GM04504 (cell line): Measurements from ENCODE around the gene GPR68.
"Not testable (repeated sequence)": the region's sequence is repeated elsewhere in the genome, so short reads cannot be mapped to it uniquely, and the experiment has no call there.

ENCODE experiments used
- DNase-seq: peaks from one replicate; pipeline ENCODE4 v3.0.0-alpha.2; 2012; ENCODE audit warnings: low read depth

The GPR68 gene

DNA sequence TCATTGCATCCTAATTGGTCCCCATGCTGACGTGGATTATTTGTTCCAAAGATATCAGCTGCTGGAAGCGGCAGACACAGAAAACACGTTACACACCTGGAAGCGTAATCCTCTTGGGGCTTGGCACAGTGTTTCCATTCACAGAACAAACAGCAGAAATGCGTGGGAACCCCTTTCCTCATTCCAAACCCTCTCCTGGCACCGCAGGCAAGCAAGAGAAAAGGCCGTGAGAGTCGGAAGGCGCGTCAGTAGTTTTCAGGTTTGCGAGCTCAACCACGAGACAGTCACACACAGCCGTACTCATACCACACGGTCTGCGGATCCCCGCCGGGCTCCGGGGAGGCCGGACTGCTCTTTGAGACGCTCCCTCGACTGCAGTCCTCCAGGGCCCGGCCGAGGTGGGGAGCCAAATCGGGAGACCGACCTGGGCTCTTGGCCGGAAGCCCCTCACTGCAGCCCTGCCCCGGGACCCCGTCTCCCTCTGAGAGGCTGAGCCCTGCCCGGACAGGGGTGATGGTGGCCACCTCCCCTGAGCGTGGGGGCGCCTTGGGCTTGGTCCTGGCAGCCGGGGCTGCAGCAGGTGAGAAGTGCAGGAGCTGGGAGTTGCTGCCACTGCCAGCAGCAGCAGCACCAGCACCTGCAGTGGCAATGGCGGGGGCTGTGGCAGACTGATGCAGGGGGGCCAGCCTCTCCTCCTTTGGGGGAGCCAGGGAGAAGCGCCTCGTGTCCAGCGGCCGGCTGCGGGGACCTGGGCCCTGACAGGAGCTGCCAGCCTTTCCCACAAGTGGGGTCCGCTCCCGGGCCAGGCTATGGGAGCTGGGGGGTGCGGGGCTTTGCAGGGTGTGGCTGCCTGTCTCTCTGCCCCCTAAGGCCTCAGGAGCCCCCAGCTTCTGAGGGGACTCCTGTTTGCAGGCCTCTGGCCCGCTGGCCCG is 28.1 kb upstream of the GPR68 start:
- DNase-seq: no peak

DNA sequence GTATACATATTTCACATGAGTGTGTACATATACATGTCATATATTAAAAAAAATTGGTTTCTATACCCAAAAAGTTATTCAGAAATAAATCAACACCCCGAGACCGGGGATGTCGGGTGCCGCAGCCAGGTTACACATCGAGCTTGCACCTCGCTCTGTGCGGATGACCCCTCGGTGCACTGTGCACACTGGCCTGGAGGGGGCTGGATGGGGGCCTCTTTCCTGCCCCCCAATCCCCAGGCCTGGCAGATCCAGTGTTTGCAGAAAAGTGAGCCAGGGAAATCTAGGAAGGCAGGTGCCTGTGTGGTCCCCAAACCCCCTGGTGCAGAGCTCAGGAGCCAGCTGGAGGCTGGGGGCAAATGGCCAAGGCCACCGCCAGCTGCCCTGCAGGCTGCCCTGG is 27.1 kb upstream of the GPR68 start:
- DNase-seq: no peak

DNA sequence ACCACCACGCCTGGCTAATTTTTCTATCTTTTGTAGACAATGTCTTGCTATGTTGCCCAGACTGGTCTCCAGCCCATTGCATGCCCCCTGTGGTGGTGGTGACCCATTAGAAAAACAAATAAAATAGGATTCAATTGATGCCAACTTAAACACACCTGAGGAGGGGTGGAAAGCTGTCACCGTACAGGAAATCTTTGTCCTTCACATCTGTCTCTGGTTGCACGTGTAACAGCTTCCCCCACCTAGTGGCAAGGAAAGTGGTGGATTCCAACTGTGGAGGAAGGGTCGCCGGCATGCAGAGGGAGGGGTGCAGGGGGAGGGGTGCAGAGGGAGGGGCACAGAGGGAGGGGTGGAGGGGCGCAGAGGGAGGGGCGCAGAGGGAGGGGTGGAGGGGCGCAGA is 26.1 kb upstream of the GPR68 start:
- no peak for DNase-seq

DNA sequence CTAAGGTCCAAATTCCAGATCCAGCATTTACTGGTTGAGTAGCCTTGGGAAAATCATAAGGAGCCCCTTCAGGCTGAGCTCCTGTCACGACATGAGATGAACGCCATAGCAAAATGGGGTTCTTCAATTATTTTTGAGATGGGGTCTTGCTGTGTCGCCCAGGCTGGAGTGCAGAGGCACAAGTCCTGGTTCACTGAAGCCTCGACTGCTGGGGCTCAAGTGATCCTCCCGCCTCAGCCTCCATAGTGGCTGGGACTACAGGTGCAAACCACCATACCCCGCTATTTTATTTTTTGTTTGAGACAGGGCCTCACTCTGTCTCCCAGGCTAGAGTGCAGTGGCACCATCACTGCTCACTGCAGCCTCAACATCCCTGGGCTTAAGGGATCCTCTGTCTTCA is 25.7 kb upstream of the GPR68 start:
- DNase-seq: no peak

DNA sequence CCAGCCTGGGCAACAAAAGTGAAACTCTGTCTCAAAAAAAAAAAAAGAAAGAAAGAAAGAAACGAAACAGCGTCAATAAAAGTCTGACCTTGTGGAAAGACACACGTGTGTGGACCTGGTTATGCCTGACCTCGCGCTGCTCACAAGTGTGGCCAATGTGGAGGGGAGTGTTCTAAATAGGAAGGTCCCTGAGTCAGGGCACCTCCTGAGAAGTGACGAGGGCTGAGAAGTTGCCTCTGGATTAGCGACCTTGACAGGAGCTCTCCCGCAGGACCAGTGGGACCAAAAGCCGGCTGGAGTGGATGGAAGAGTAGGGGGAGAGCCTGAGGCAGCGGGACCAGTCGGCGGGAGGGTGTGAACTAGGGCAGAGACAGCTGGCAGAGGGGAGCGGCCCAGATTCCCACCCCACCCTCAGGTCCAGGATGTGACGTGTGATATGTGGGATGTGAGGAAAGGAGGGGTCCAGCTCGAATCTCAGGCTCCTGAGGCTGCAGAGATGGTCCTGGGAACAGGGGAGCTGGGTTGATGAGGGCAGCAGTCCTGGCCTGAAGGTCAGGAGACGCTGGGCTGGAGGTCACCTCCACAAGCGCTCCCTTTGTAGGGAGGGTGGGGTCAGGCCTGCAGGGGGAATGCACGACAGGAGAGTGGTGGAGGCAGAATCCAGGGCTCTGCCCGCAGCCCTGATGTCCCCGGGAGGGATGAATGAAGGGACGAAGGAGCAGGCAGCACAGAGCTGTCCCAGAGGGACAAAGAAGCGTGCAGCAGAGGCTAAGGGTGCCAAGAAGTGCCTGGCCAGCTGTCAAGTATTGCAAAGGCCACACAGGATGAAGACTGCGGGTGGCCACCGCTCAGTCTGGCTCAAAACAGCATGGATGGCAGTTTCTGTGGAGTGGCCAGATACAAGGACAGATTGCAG is 24.8 kb upstream of the GPR68 start:
- DNase-seq: no peak

DNA sequence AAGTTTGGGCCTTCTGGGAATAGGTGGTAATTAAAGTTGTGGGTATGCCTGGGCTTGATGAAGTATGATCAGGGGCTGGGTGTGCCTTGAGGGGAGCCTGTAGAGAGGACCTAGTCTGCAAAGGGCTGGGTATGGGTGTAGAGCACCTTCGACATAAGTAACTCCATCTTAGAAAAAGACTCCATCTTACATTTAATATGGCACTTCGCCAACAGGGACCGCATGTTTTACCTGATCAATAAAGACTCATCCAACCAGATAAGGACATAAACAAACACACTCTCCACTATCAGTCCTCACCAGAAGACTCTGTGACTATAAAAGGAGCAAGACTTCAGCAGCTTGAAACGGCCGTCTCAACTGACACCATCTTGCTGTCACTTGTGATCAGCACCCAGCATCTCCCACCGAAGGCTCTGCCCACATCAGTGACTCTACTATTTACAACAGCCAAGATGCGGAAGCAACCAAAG is 23.5 kb upstream of the GPR68 start:
- no peak for DNase-seq

DNA sequence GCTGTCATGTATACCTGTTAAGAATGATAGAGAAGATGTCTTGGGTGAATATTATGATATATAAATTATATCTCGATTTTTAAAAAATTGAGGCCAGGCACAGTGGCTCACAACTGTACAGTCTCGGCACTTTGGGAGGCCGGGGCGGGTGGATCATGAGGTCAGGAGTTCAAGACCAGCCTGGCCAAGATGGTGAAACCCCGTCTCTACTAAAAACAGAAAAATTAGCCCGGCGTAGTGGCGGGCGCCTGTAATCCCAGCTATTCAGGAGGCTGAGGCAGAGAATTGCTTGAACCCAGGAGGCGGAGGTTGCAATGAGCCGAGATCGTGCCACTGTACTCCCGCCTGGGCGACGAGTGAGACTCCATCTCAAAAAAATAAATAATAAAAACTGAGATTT is 21.8 kb upstream of the GPR68 start:
- not testable (repeated sequence) for DNase-seq

DNA sequence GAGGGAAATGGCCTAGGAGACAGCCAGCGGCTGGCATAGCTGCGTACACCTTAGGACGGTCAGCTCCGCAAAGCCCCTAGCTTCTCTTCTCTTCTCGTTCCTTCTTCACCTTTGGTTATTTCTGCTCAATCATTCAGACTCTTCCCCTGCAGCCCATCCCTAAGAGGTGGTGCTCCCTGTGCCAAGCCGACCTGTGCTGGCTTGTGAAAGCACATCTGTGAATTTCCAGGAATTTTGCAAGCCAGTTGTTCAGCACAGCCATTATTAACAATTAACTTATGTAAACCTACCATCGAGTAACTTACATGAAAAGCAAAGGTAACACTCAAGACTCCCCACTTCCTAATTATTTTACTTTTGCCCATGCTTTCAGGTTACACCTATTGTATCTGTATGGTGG is 20.9 kb upstream of the GPR68 start:
- DNase-seq: no peak

DNA sequence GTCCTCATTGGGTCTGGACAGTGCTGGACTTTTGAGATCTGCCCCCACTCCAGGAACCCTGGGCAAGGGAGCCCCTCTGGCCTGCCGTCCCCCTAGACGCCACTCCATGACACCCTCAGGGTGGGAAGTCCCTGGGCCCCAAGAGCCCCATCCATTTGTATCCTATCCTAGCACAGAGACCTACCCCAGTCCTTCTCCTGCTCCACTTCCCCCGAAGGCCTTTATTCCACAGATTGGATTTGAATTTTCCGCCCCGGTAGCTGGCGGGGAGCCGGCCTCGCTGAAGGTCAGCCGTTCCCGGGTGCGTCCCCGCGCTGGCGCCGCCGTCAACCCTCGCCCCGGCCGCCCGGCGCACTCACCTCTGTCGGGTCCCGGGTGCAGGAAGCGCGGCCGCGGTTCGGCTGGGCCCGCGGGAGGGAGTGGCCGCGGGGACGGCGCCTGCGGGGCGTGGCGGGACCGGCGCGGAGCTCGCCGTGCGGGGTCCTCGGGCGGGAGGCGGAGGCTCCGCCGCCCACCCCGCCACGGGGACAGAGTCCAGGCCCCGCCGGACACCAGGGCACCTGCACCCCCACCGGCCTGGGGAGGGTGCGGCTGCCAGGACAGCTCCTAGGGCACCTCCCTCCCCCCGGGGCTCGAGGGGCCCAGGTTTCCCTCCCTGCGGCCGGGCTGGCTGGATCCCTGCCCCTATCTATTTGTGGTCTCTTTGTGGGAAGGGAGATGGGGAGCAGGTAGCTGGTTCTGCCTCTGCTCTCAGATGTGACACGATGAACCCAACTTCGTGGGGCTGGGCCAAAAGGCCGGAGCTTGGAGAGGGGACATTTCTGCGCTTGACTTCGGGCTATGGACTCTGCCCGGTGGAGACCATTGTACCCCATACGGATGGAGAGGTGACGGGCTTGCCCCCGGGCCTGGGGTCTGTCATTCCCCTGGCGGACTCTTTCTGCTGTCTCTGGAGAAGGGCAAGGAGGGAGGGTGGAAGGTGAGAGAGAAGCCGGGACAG is 19.9 kb upstream of the GPR68 start:
- DNase-seq: no peak

DNA sequence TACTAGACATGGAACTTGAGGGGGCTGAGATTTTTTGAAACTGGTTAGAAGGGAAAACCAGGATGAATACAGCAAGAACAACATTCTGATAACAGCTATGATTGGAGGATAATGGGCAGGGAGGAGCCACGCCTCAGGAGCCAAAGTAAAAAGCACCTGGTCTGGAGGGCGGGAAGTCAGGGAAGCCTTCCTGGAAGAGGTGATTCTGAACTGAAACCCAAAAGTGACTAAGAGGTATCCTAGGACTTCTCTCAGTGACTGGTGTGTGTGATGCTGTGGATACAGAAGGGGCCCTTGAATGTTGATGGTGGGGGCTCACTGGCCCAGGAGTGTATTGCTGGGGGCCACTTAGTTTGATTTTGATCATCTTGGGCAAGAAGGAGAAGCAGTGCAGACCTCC is 18.8 kb upstream of the GPR68 start:
- DNase-seq: no peak

DNA sequence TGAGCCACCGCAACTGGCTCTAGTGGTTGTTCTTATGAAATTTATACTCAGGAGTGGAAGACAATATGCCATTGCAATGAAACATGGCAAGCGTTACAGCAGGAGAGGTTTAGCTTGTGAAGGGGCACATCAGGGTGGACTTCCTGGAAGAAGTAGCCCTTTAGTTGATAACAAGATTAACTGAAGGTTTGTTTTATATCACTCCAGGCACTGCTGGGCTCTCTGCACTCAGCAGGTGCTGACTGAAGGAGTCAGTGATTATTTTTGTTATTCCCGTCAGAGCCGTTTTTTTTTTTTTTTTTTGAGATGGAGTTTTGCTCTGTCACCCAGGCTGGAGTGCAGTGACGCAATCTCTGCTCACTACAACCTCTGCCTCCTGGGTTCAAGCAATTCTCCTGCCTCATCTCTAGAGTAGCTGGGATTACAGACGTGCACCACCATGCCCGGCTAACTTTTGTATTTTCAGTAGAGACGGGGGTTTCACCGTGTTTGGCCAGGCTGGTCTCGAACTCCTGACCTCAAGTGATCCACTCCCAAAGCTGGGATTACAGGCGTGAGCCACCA is 17.6 kb upstream of the GPR68 start:
- no peak for DNase-seq

DNA sequence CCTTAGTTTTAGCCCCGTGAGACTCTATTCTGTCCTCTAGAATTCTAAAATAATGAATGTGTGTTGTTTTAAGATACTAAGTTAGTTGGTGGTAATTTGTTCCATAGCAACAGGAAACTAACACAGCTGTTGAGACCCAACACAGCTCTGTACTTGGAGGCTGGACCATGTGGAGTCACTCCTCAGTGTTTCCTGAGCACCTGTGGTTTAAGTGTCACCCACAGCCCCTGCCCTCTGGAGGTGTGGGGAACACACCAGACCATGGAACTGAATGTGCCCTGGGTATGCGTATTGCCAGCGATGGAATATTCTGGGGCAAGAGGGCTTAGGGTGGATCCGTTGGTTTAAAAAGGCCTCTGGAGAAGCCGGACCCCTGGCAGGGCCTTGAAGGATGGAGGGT is 16.6 kb upstream of the GPR68 start:
- no peak for DNase-seq

DNA sequence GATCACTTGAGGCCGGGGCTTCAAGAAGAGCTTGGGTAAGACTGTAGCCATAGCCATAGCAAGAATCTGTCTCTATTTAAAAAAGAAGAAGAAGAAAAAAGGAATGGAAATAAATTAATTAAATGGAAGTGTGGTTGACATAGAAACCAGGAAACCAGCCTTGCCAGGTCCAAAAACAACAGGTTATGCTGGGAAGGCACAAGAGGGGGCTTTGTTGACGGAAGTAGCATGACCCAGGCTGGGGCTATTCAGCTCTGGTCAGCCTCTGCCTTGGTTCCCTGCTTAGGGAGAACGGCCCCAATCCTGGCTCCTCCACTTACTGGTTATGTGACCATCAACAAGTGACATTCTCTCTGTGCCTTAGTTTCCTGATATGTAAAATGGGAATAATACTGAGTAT is 14.4 kb upstream of the GPR68 start:
- DNase-seq: no peak

DNA sequence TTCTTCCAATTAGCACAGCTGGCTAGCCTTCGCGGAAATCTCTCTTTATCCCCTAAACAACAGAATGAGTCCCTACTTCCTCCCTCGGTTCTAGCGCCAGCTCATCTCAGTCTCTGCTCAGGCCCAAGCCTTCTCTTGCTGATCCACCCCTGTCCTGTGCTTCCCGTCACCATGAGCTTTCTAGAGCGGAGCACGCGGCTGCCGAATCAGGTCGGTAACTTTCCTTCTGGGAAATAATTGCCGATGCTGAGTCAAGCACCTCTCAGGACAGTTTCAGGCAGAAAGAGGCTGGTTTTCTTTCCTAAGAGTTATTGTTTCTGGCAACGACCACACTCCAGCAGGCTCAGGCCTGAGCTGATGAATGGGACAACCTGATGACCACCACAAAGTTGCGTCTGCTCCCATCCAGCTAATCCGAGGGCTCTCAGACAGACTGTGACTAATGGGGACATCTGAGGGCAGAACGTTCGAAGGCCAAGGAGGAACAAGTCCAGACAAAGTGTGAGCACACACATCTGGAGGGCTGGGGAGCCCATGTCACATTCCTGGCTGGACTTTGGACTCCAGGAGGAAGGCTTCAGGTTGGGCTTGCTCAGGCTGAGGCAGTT is 13.6 kb upstream of the GPR68 start:
- DNase-seq: peak; percentile 85

DNA sequence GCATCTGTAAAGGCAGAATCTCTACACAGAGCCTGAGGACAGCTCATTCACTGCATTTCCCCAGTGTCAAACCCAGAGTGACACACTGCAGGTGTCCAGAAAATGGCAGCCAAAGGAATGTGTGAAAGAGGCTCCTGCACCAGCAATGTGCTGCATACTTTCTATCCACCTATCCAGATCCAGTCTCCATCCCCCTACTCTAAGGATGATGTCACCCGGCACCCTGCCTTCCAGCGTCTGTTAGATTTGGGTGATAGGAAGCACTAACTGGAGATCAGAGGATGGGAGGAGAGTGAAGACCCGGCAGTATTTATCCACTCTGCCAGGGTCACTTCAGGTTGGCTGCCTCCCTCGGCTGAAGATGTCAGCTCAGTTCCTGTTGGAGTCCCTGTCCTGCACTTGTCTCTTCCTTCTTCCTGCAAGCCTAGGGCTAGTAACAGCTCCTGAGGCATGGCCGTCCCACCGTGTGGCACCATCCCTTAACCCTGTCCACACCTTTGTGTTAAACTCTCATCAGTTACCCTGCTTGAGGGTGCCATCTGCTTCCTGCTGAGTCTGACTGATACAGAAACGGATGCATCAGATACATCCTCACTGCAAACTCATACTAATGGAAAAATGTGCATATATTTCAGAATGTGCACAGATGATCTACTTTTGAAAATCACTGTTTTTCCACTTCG is 13.0 kb upstream of the GPR68 start:
- DNase-seq: no peak

DNA sequence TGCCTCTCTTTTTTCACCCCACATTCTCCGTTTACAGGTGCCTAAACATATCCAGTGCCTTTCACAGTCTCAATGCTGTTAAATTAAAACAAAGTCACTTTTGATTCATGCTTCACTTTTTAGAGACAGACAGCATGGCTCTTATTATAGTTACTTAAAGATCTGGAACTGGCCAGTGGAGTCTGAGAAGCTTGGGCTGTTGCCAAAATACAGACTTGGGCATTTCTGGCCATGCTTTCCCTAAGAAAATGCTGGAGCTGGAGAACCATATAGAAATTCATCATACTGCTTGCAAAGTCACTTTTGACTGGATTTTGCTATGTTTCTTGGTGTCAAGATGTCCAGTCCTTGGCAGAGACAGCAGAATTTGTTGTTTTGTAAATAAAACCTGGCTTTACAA is 12.2 kb upstream of the GPR68 start:
- DNase-seq: no peak

DNA sequence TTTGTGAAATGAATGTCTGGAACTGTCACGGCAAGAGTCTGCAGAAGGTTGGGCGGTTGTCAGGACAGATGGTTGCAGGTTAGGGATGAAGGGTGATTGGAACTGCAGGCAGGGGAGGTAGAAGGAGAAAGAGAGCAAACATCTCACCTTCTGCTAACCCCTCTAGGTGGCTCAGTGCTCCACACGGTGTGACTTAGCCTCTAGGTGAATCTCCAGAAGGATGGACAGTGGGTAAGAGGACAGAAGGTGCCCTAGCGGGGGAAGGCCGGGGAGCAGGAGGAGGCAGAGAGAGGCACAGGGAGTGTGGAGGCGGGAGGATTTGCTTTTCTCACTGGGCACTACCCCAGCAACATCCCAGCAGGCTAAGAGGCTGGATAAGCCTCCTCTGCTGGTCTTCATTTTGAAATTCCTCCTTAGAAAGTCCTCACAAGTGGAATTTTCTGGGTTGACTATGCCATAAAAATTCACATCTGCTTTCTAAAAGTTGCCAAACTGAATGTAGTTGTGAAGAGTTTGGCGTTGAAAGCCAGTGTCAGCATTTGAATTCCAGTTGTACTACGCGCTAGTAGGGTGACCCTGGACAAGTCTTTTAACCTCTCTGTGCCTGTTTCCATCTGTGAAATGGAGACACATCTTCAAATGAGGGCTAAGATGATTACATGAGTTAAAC is 10.7 kb upstream of the GPR68 start:
- DNase-seq: no peak

DNA sequence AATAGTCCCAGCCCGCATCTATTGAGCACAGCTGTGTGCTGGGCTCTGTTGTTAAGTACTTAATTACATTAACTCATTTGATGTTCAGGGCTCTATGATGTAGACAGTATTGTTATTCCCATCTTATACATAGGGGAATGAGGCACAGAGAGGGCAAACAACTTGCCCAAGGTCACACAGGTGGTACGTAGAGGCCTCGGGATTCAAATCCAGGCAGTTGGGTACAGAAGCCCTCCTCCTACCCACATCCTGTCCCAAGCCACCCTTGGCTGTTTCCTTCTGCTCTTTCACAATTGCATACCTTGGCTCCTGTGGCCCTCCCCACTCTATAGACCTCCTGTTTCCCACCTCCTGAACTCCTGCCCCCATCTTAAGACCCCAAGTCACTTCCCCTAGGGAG is 10.0 kb upstream of the GPR68 start:
- DNase-seq: no peak

DNA sequence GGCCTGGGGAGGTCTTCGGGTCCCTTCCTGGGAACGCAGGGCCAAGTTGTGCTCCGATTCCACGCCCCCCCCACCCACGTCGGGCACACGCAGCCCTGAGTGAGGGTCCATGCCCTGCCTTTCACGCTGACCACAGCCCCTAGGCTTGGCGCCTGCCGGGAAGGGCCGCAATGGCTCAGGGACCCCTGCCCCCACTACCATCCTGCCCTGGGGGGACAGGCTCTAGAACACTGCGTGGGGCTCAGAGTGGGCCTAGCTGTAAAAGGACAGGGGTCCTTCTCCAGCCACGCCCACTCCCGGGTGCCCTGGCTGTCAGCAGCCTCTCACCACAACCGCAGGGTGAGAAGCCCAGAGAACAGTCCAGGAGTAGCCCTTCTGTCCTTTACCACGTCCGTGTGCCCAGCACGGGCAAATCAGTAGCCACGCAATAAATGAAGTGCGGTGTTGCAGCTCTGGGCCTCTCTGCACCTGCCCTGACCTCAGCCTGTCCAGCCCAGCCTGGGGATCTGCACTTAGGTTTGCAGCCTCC is 9.4 kb upstream of the GPR68 start:
- DNase-seq: no peak
